Ovary (tissue), 9 donors: ENCODE measurements around the gene ZSCAN9. TPM values are rescaled to one million over a fixed set of nuclear protein-coding genes. Genes with fewer than 3 reads are reported as not detected.

Source experiments
- DNase-seq, 5 donors: peaks; one replicate each; pipeline ENCODE4 v3.0.0-alpha.2; 2019 to 2020
- H3K27ac ChIP-seq, 2 donors: fragments of 200-600 bp; one replicate each; pipeline versions ENCODE4 v1.5.1 to v1.8.0; 2019 to 2022
- H3K27me3 ChIP-seq: fragments of 200-600 bp; one replicate; pipeline ENCODE4 v1.8.0; 2022
- H3K36me3 ChIP-seq: fragments of 200-600 bp; sonication (generic); one replicate; pipeline ENCODE4 v1.5.1; 2019
- H3K4me1 ChIP-seq: one replicate; pipeline ENCODE4 v1.8.1; 2013; ENCODE audit warnings: mild to moderate bottlenecking, moderate library complexity; ENCODE audit not compliant: insufficient read depth
- H3K4me3 ChIP-seq: fragments of 200-600 bp; sonication (generic); one replicate; pipeline ENCODE4 v1.5.1; 2017
- H3K9me3 ChIP-seq, 2 donors: fragments of 200-600 bp in 1 of 2; sonication (generic) in 1 of 2; one replicate each; pipeline versions ENCODE4 v1.5.1 to v1.8.1; 2013 to 2019; ENCODE audit warnings: mild to moderate bottlenecking in 1 of 2, moderate library complexity in 1 of 2
- CTCF ChIP-seq, 3 donors: fragments of 450-650 bp in 2 of 3; fragments of 200-600 bp in 1 of 3; IDR thresholded peaks; one replicate each; pipeline versions ENCODE4 v1.5.1 to v1.8.0; 2016 to 2022; ENCODE audit warnings: antibody characterized with exemption in 3 of 3, mild to moderate bottlenecking in 1 of 3
- EP300 ChIP-seq: sonication (generic); formaldehyde crosslinking; IDR thresholded peaks from one replicate; pipeline ENCODE4 v1.6.1; 2017; ENCODE audit warnings: antibody characterized with exemption
- POLR2A ChIP-seq: fragments of 450-650 bp; IDR thresholded peaks from one replicate; pipeline ENCODE4 v1.6.1; 2017; ENCODE audit warnings: antibody characterized with exemption, mild to moderate bottlenecking, moderate library complexity
- WGBS, 3 donors: extraction: QIAGEN DNeasy Blood & Tissue Kit in 1 of 3; methylation state at CpG; one replicate each; pipeline versions ENCODE4 v1.1.5 to v1.1.7; 2013 to 2017; 5-methylcytosine and 5-hydroxymethylcytosine counted together
- intact Hi-C, 4 donors: fragments of 100-400 bp; cut with DNase I; formaldehyde crosslinking; loops; one replicate each; pipeline versions ENCODE4 v1.11.0 to v1.15.1; 2022 to 2023
- polyA plus RNA-seq, 2 donors: library from polyadenylated mRNA; stranded (reverse); fragments of 200-250 nt in 1 of 2; fragments of 350-450 nt in 1 of 2; fragmentation: Illumina TruSeq in 1 of 2; extraction: RNeasy Lipid Tissue Mini Kit (QIAGEN cat#74804) in 1 of 2; gene quantifications; one replicate each; pipeline ENCODE4 v1.2.3, GENCODE V29; 2013 to 2014
- total RNA-seq, 7 donors: library from RNA; depleted of rRNA in 2 of 7; stranded (reverse); fragments of >200 nt in 2 of 7; fragmentation: NEBNext Ultra II Directional in 3 of 7; extraction: Animal tissue kit (Norgen Biotek cat#: 25700) in 3 of 7; gene quantifications; one replicate each; pipeline versions ENCODE4 v1.1.0 to v1.2.4, GENCODE V29; 2016 to 2023
- donor health status: DM: no; HTN: no; CAD: no; lungs with moderate emphysema.
- donor health status: DM: no; HTN: no; CAD: no.
- donor health status: Bipolar disorder and iron deficiency.
- donor health status: DM: yes; HTN: yes; CAD: no.
- donor health status: DM: no; HTN: no; CAD: no.
- donor health status: DM: yes; HTN: yes; CAD: no.

The ZSCAN9 gene
- total and polyA plus RNA-seq, 9 donors: 10.0 to 17.5 (median 13.7) TPM

- 56 to 69% (median 59%) methylated on average over 1 of the region's 1 CpG for WGBS, 3 donors
- intact Hi-C loops: no loop called here
- Histone ChIP-seq H3K4me3 (no peak overlapping the region), H3K36me3 (no peaks in the 10 kb centered on the region), H3K27me3 (no peaks in the 10 kb centered on the region), H3K27ac (no peak overlapping the region), H3K4me1 (no peaks in the 10 kb centered on the region), H3K9me3 (no peaks in the 10 kb centered on the region)
- no peak for DNase-seq
- TF ChIP-seq CTCF (IDR thresholded peaks at IDR 0.05): no peak
- no peak for TF ChIP-seq POLR2A
- no peak for TF ChIP-seq EP300
Measured at GRCh38 chr6:28200020-28200419, 25.1 kb upstream of the ZSCAN9 start.

- Histone ChIP-seq H3K4me3 (no peak overlapping the region), H3K9me3 (no peaks in the 10 kb centered on the region), H3K27me3 (peaks cover under 1% of the 10 kb centered on the region), H3K36me3 (no peaks in the 10 kb centered on the region), H3K27ac (no peak overlapping the region), H3K4me1 (no peaks in the 10 kb centered on the region)
- DNase-seq: no peak
- intact Hi-C loops: no loop called here
- TF ChIP-seq CTCF (IDR thresholded peaks at IDR 0.05): no peak
- no peak for TF ChIP-seq EP300
- no peak for TF ChIP-seq POLR2A
- 33 to 39% (median 35%) methylated on average over 4 of the region's 4 CpGs for WGBS, 3 donors
Measured at GRCh38 chr6:28203201-28203600, 21.9 kb upstream of the ZSCAN9 start.

GRCh38 chr6:28205879-28206278 is 19.2 kb upstream of the ZSCAN9 start:
- WGBS, 3 donors: 56 to 72% (median 61%) methylated on average over 1 of the region's 1 CpG
- H3K27me3 ChIP-seq: peaks cover 5% of the 10 kb centered on the region
- no peak overlapping the region for H3K27ac ChIP-seq
- intact Hi-C loops: no loop called here
- H3K36me3 ChIP-seq: no peaks in the 10 kb centered on the region
- DNase-seq: no peak
- H3K9me3 ChIP-seq: no peaks in the 10 kb centered on the region
- TF ChIP-seq POLR2A: no peak
- no peak for TF ChIP-seq CTCF (IDR thresholded peaks at IDR 0.05)
- no peak for TF ChIP-seq EP300
- H3K4me1 ChIP-seq: no peaks in the 10 kb centered on the region
- no peak overlapping the region for H3K4me3 ChIP-seq

GRCh38 chr6:28206527-28206926 is 18.5 kb upstream of the ZSCAN9 start:
- Histone ChIP-seq H3K4me1 (no peaks in the 10 kb centered on the region), H3K27me3 (peaks cover 5% of the 10 kb centered on the region), H3K9me3 (no peaks in the 10 kb centered on the region), H3K4me3 (no peak overlapping the region), H3K27ac (no peak overlapping the region), H3K36me3 (no peaks in the 10 kb centered on the region)
- WGBS, 3 donors: 26 to 37% (median 30%) methylated on average over 3 of the region's 3 CpGs
- TF ChIP-seq POLR2A: no peak
- no peak for TF ChIP-seq CTCF (IDR thresholded peaks at IDR 0.05)
- no peak for TF ChIP-seq EP300
- no peak for DNase-seq
- intact Hi-C loops: no loop called here
